ENCODE measurements around the gene HSPA12A. TPM values are rescaled to one million over a fixed set of nuclear protein-coding genes. Genes with fewer than 3 reads are reported as not detected.

The HSPA12A gene
- total RNA-seq, 1 donor from 2014 or later, result 5.1 TPM

DNA sequence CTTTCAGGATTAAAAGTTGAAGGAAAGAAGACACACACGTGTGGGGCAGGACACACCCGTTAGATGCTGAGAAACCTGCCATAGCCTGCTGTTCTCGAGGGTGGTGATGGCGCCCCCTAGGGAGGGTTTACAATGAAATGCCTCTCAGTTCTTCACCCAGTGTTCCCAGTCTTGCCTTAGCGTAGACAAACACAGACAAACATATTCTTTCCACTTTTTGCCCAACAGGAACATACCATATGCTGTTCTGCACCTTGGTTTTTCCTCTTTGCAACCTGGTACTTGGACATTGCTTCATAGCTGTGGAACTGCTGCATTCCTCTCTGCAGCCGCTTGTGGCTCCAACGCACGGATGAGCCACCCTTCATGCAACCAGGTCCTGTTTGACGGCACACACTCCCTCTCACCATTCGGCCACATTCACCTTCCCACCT, 23.3 kb upstream of the HSPA12A start:
- CTCF ChIA-PET, result no interaction called here

DNA sequence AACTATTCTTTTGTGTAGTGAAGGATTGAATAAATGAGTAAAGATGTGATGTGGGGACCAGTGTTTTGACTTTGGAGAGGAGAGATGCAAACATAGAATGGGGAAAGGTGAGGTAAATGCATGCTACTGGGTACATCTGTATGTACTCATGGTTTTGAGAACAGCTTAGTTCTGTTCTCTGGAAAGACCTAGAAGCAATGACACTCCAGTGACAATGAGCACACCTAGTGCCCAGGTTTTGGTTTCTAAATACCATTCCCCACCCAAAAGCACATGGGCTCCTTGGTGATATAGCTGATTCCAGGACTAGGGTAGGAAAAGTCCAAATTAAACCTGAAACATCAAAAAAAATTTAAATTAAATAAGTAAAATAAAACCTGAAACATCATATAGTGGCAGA, 22.6 kb upstream of the HSPA12A start:
- ChIA-PET CTCF (no interaction called here), POLR2A (no interaction called here)
- H3K27ac Mint-ChIP-seq, result no peak overlapping the region
- no peaks in the 10 kb centered on the region for H3K36me3 Mint-ChIP-seq (ENCODE audit: low read depth)
- intact Hi-C loops (cut with micrococcal nuclease), result no loop called here
- H3K4me1 Mint-ChIP-seq, result no peaks in the 10 kb centered on the region
- TF ChIP-seq, protein P1, sequence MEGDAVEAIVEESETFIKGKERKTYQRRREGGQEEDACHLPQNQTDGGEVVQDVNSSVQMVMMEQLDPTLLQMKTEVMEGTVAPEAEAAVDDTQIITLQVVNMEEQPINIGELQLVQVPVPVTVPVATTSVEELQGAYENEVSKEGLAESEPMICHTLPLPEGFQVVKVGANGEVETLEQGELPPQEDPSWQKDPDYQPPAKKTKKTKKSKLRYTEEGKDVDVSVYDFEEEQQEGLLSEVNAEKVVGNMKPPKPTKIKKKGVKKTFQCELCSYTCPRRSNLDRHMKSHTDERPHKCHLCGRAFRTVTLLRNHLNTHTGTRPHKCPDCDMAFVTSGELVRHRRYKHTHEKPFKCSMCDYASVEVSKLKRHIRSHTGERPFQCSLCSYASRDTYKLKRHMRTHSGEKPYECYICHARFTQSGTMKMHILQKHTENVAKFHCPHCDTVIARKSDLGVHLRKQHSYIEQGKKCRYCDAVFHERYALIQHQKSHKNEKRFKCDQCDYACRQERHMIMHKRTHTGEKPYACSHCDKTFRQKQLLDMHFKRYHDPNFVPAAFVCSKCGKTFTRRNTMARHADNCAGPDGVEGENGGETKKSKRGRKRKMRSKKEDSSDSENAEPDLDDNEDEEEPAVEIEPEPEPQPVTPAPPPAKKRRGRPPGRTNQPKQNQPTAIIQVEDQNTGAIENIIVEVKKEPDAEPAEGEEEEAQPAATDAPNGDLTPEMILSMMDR (IDR thresholded peaks at IDR 0.05), result no peak
- no peak for ATAC-seq (ENCODE audit: low read depth)
- H3K4me3 Mint-ChIP-seq, result no peak overlapping the region
- no peak for DNase-seq
- H3K9me3 Mint-ChIP-seq, result peaks cover 3% of the 10 kb centered on the region
- H3K27me3 Mint-ChIP-seq, result peaks cover 25% of the 10 kb centered on the region

More for the DNA sequence above, 23.3 kb upstream of the HSPA12A start:
- Mint-ChIP-seq H3K27me3 (peaks cover 28% of the 10 kb centered on the region), H3K9me3 (peaks cover 3% of the 10 kb centered on the region), H3K27ac (no peak overlapping the region), H3K36me3 (ENCODE audit: low read depth) (no peaks in the 10 kb centered on the region), H3K4me3 (no peak overlapping the region), H3K4me1 (no peaks in the 10 kb centered on the region)
- intact Hi-C loops (cut with micrococcal nuclease), result no loop called here
- TF ChIP-seq, protein P1 (IDR thresholded peaks at IDR 0.05), result no peak
- no peak for ATAC-seq (ENCODE audit: low read depth)
- DNase-seq, result no peak
- POLR2A ChIA-PET, result no interaction called here

DNA sequence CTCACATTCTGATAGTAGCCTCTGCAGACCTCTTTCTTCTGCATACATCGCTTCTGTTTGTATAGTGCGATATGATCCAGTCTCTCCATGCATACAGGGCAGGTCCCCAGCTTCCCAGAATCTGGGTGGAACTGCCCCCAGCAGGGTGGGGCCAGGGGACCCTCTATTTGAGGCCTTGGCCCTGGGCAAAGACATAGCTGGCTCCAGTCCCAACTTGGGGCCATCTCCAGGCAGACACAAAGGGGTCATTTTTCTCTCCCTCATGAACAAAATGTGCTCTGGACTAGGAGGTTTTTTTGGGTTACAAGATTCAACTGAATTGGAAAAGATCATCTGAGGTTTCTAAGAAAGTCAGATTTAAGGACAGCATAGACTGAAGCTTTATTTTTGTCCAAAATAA, 21.1 kb upstream of the HSPA12A start:
- TF ChIP-seq, protein P1 (IDR thresholded peaks at IDR 0.05), result no peak
- intact Hi-C loops (cut with micrococcal nuclease), result no loop called here
- no peak overlapping the region for H3K4me3 Mint-ChIP-seq
- ChIA-PET CTCF (no interaction called here), POLR2A (no interaction called here)
- ATAC-seq (ENCODE audit: low read depth), result no peak
- no peaks in the 10 kb centered on the region for H3K4me1 Mint-ChIP-seq
- peaks cover 20% of the 10 kb centered on the region for H3K27me3 Mint-ChIP-seq
- H3K9me3 Mint-ChIP-seq, result peaks cover 3% of the 10 kb centered on the region
- H3K36me3 Mint-ChIP-seq (ENCODE audit: low read depth), result no peaks in the 10 kb centered on the region
- DNase-seq, result no peak
- H3K27ac Mint-ChIP-seq, result no peak overlapping the region

DNA sequence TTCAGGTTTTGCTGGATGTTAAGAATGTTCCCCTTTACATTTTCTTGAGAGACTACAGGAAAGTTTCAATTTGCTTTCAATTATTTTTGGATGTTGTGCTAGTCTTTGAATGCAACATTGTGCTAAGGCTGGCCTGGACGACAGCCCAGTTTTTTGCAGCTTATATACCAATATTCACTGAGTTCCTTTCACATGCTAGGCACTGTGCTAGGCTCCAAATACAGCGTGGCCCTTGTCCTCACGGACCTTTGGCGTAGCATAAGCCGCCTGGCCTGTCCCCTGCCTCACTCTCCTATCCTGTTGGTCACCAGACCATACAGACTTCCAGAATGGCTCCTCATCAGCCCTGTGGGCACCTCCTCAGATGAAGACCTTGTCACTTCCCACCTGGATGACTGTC, 19.5 kb upstream of the HSPA12A start:
- Mint-ChIP-seq H3K36me3 (ENCODE audit: low read depth) (no peaks in the 10 kb centered on the region), H3K27me3 (peaks cover 13% of the 10 kb centered on the region), H3K4me3 (no peak overlapping the region), H3K4me1 (no peaks in the 10 kb centered on the region), H3K27ac (no peak overlapping the region), H3K9me3 (peaks cover 3% of the 10 kb centered on the region)
- ATAC-seq (ENCODE audit: low read depth), result no peak
- intact Hi-C loops (cut with micrococcal nuclease), result no loop called here
- ChIA-PET POLR2A (no interaction called here), CTCF (interaction anchor here (0.6 kb wide), 1 partner anchor 20 kb away, joined by 3 read pairs; no protein-coding TSS in a partner anchor)
- TF ChIP-seq, protein P1 (IDR thresholded peaks at IDR 0.05), result no peak
- DNase-seq, result no peak

DNA sequence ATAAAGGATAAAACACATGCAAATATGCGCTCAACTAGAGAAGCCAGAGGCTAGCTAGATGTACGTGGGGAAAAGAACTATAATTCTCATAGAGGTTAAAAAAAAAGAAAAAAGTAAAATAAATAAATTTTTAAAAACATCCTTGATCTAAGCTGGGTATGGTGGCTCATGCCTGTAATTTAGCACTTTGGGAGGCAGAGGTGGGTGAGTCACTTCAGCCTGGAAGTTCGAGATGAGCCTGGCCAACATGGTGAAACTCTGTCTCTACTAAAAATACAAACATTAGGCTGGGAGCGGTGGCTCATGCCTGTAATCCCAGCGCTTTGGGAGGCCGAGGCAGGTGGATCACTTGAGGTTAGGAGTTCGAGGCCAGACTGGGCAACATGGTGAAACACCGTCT, 18.6 kb upstream of the HSPA12A start:
- Mint-ChIP-seq H3K27ac (no peak overlapping the region), H3K27me3 (peaks cover 9% of the 10 kb centered on the region), H3K4me3 (no peak overlapping the region), H3K9me3 (peaks cover 3% of the 10 kb centered on the region), H3K4me1 (no peaks in the 10 kb centered on the region), H3K36me3 (ENCODE audit: low read depth) (no peaks in the 10 kb centered on the region)
- CTCF ChIA-PET, result interaction anchor here (0.8 kb wide), 1 partner anchor 26 kb away, joined by 4 read pairs; no protein-coding TSS in a partner anchor
- DNase-seq, result no peak
- POLR2A ChIA-PET, result no interaction called here
- intact Hi-C loops (cut with micrococcal nuclease), result no loop called here
- no peak for ATAC-seq (ENCODE audit: low read depth)
- TF ChIP-seq, protein P1 (IDR thresholded peaks at IDR 0.05), result no peak
